GM23338 (cell line): ENCODE measurements around the gene PRTN3.

Experiments
- EZH2 ChIP-seq: fragments of 200-600 bp; sonication (generic); IDR thresholded peaks from one replicate; pipeline ENCODE4 v1.8.0; 2017; ENCODE audit warnings: antibody characterized with exemption, mild to moderate bottlenecking, low read depth; ENCODE audit not compliant: unreplicated experiment
- EZH2phosphoT487 ChIP-seq: fragments of 200-600 bp; sonication (generic); IDR thresholded peaks from one replicate; pipeline ENCODE4 v1.8.1; 2018; ENCODE audit warnings: antibody characterized with exemption; ENCODE audit not compliant: unreplicated experiment
- NANOG ChIP-seq: IDR thresholded peaks from 2 replicates; pipeline ENCODE4 v1.6.1; 2016; ENCODE audit warnings: antibody characterized with exemption, borderline replicate concordance
- POLR2AphosphoS5 ChIP-seq: IDR thresholded peaks from 2 replicates; pipeline ENCODE4 v1.6.1; 2016; ENCODE audit warnings: antibody characterized with exemption, low read depth
- REST ChIP-seq: IDR thresholded peaks from one replicate; pipeline ENCODE4 v1.6.1; 2018; ENCODE audit warnings: antibody characterized with exemption; ENCODE audit not compliant: unreplicated experiment
- TF ChIP-seq, protein P1 (sequence below), 2 experiments: fragments of 200-600 bp in 1 of 2; sonication (generic) in 1 of 2; conservative IDR thresholded peaks; 2 replicates each; pipeline versions ENCODE4 v1.5.1 to v1.6.1; 2016 to 2017; ENCODE audit warnings: antibody characterized with exemption in 2 of 2, low read depth in 2 of 2, mild to moderate bottlenecking in 2 of 2, moderate library complexity in 1 of 2

- no peak for TF ChIP-seq POLR2AphosphoS5
- TF ChIP-seq REST: no peak
- TF ChIP-seq, protein P1, sequence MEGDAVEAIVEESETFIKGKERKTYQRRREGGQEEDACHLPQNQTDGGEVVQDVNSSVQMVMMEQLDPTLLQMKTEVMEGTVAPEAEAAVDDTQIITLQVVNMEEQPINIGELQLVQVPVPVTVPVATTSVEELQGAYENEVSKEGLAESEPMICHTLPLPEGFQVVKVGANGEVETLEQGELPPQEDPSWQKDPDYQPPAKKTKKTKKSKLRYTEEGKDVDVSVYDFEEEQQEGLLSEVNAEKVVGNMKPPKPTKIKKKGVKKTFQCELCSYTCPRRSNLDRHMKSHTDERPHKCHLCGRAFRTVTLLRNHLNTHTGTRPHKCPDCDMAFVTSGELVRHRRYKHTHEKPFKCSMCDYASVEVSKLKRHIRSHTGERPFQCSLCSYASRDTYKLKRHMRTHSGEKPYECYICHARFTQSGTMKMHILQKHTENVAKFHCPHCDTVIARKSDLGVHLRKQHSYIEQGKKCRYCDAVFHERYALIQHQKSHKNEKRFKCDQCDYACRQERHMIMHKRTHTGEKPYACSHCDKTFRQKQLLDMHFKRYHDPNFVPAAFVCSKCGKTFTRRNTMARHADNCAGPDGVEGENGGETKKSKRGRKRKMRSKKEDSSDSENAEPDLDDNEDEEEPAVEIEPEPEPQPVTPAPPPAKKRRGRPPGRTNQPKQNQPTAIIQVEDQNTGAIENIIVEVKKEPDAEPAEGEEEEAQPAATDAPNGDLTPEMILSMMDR (conservative IDR thresholded peaks at IDR 0.05; ENCODE audit: low read depth in 2 of 2): no peak
- TF ChIP-seq EZH2phosphoT487: no peak
- no peak for TF ChIP-seq EZH2
- TF ChIP-seq NANOG: no peak
Observed at GRCh38 chr19:892243-892893, 51.6 kb downstream of the PRTN3 start.
